ENCODE results near the gene DNAJC25.

DNAJC25 gene

GRCh38 chr9:111633389-111633736 lies 2.2 kb downstream of the DNAJC25 start:
- TF ChIP-seq CTCF (conservative IDR thresholded peaks at IDR 0.05; ENCODE audit: low read length) (no peak), EZH2phosphoT487 (IDR thresholded peaks at IDR 0.05; ENCODE audit: borderline replicate concordance) (no peak)
- Histone ChIP-seq H3K9me3 (ENCODE audit: insufficient read depth, low read depth, low read length) (no peaks in the 10 kb centered on the region), H3K4me3 (ENCODE audit: low read length, poor library complexity, severe bottlenecking) (peak overlapping the region; percentile 85), H3K79me2 (ENCODE audit: insufficient read depth, low read length) (peaks cover 65% of the 10 kb centered on the region), H3K36me3 (ENCODE audit: insufficient read depth, low read length) (no peaks in the 10 kb centered on the region), H3K4me2 (ENCODE audit: low read depth, low read length, poor library complexity, severe bottlenecking) (peak overlapping the region; percentile 96), H4K20me1 (ENCODE audit: insufficient read depth, low read length, poor library complexity, severe bottlenecking) (peaks cover 11% of the 10 kb centered on the region), H3K27me3 (ENCODE audit: insufficient read depth, low read length, poor library complexity, severe bottlenecking) (no peaks in the 10 kb centered on the region), H3K9me2 (replicated peaks; ENCODE audit: low read depth, low read length) (no peaks in the 10 kb centered on the region), H3F3A (ENCODE audit: low read depth) (no peaks in the 10 kb centered on the region), H3K4me1 (ENCODE audit: insufficient read depth, low read length, poor library complexity, severe bottlenecking) (peaks cover 64% of the 10 kb centered on the region), H2AFZ (ENCODE audit: low read length) (no peak overlapping the region), H3K9ac (ENCODE audit: low read depth, low read length, poor library complexity, severe bottlenecking) (peak overlapping the region; percentile 79)

GRCh38 chr9:111634860-111635259 lies 3.7 kb downstream of the DNAJC25 start:
- H4K20me1 ChIP-seq (ENCODE audit: insufficient read depth, low read length, poor library complexity, severe bottlenecking) = peaks cover 11% of the 10 kb centered on the region
- no peaks in the 10 kb centered on the region for H3K9me2 ChIP-seq (replicated peaks; ENCODE audit: low read depth, low read length)
- peak overlapping the region; percentile 96 for H3K4me2 ChIP-seq (ENCODE audit: low read depth, low read length, poor library complexity, severe bottlenecking)
- peak overlapping the region; percentile 85 for H3K4me3 ChIP-seq (ENCODE audit: low read length, poor library complexity, severe bottlenecking)
- H3K27me3 ChIP-seq (ENCODE audit: insufficient read depth, low read length, poor library complexity, severe bottlenecking) = no peaks in the 10 kb centered on the region
- peaks cover 76% of the 10 kb centered on the region for H3K79me2 ChIP-seq (ENCODE audit: insufficient read depth, low read length)
- H3F3A ChIP-seq (ENCODE audit: low read depth) = no peaks in the 10 kb centered on the region
- TF ChIP-seq CTCF (conservative IDR thresholded peaks at IDR 0.05; ENCODE audit: low read length) = no peak
- no peak for TF ChIP-seq EZH2phosphoT487 (IDR thresholded peaks at IDR 0.05; ENCODE audit: borderline replicate concordance)
- no peaks in the 10 kb centered on the region for H3K36me3 ChIP-seq (ENCODE audit: insufficient read depth, low read length)
- no peak overlapping the region for H3K9ac ChIP-seq (ENCODE audit: low read depth, low read length, poor library complexity, severe bottlenecking)
- H2AFZ ChIP-seq (ENCODE audit: low read length) = no peak overlapping the region
- no peaks in the 10 kb centered on the region for H3K9me3 ChIP-seq (ENCODE audit: insufficient read depth, low read depth, low read length)
- peaks cover 73% of the 10 kb centered on the region for H3K4me1 ChIP-seq (ENCODE audit: insufficient read depth, low read length, poor library complexity, severe bottlenecking)

GRCh38 chr9:111637421-111637950 lies 6.4 kb downstream of the DNAJC25 start:
- no peaks in the 10 kb centered on the region for H3K9me3 ChIP-seq (ENCODE audit: insufficient read depth, low read depth, low read length)
- peaks cover 57% of the 10 kb centered on the region for H3K4me1 ChIP-seq (ENCODE audit: insufficient read depth, low read length, poor library complexity, severe bottlenecking)
- H3F3A ChIP-seq (ENCODE audit: low read depth) = no peaks in the 10 kb centered on the region
- H3K36me3 ChIP-seq (ENCODE audit: insufficient read depth, low read length) = no peaks in the 10 kb centered on the region
- peak overlapping the region; percentile 96 for H3K4me2 ChIP-seq (ENCODE audit: low read depth, low read length, poor library complexity, severe bottlenecking)
- no peaks in the 10 kb centered on the region for H3K27me3 ChIP-seq (ENCODE audit: insufficient read depth, low read length, poor library complexity, severe bottlenecking)
- H3K9me2 ChIP-seq (replicated peaks; ENCODE audit: low read depth, low read length) = no peaks in the 10 kb centered on the region
- H4K20me1 ChIP-seq (ENCODE audit: insufficient read depth, low read length, poor library complexity, severe bottlenecking) = peaks cover 11% of the 10 kb centered on the region
- H3K79me2 ChIP-seq (ENCODE audit: insufficient read depth, low read length) = peaks cover 66% of the 10 kb centered on the region
- no peak for TF ChIP-seq CTCF (conservative IDR thresholded peaks at IDR 0.05; ENCODE audit: low read length)
- TF ChIP-seq EZH2phosphoT487 (IDR thresholded peaks at IDR 0.05; ENCODE audit: borderline replicate concordance) = no peak
- H2AFZ ChIP-seq (ENCODE audit: low read length) = no peak overlapping the region
- H3K4me3 ChIP-seq (ENCODE audit: low read length, poor library complexity, severe bottlenecking) = peak overlapping the region; percentile 19
- H3K9ac ChIP-seq (ENCODE audit: low read depth, low read length, poor library complexity, severe bottlenecking) = no peak overlapping the region
